Subcutaneous adipose tissue (tissue), 4 donors: ENCODE data around the gene PTPRN2. TPM values are rescaled to one million over a fixed set of nuclear protein-coding genes. Genes with fewer than 3 reads are reported as not detected.

Experiments
- total RNA-seq, 4 donors: library from RNA; depleted of rRNA; stranded (reverse); fragments of >200 nt; gene quantifications; one replicate each; pipeline ENCODE4 v1.1.0, GENCODE V29; 2016
- TF ChIP-seq, protein P1 (sequence below): fragments of 450-650 bp; IDR thresholded peaks from one replicate; pipeline ENCODE4 v1.5.1; 2016; ENCODE audit warnings: low read depth, mild to moderate bottlenecking, control low read depth, antibody characterized with exemption, moderate library complexity

The PTPRN2 gene
- total RNA-seq, 4 donors from 2014 or later: 2.0 to 4.6 (median 3.7) TPM

DNA sequence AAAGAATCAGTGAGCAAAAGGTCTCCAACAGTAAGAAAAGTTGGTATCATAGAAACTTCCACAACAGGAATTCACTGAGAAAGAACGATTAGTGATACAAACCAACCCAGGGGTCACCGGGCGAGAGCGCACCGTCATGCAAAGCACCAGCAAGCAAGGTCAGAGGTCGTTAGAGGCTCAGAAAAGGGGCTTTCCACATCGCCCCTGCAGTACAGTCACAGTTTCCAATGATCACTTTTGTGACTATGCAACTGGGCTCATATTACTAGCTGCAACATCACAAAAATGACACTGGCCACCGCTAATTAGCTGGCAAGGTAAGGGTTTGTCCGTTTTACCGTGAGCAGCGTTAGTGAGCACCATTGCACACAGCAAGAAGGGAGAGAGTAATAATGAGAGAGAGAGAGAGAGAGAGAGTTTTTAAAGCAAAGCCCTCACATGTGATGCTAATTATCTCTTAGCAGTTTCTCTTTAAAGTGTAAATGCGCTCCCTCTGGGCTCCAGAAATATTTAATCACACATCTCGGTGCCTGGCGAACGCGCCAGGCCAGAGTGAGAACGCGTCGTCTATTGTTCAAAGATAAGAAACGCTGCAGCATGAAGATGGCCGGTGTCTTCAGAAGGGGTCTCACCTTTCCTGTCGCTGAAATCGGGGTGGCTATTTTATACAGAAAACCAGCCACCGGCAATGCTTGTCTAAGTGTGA is 1013.4 kb downstream of the PTPRN2 start:
- TF ChIP-seq, protein P1, sequence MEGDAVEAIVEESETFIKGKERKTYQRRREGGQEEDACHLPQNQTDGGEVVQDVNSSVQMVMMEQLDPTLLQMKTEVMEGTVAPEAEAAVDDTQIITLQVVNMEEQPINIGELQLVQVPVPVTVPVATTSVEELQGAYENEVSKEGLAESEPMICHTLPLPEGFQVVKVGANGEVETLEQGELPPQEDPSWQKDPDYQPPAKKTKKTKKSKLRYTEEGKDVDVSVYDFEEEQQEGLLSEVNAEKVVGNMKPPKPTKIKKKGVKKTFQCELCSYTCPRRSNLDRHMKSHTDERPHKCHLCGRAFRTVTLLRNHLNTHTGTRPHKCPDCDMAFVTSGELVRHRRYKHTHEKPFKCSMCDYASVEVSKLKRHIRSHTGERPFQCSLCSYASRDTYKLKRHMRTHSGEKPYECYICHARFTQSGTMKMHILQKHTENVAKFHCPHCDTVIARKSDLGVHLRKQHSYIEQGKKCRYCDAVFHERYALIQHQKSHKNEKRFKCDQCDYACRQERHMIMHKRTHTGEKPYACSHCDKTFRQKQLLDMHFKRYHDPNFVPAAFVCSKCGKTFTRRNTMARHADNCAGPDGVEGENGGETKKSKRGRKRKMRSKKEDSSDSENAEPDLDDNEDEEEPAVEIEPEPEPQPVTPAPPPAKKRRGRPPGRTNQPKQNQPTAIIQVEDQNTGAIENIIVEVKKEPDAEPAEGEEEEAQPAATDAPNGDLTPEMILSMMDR: no peak

- TF ChIP-seq, protein P1: no peak
These were observed 1014.4 kb downstream of the PTPRN2 start for GRCh38 chr7:157573244-157573643.

DNA sequence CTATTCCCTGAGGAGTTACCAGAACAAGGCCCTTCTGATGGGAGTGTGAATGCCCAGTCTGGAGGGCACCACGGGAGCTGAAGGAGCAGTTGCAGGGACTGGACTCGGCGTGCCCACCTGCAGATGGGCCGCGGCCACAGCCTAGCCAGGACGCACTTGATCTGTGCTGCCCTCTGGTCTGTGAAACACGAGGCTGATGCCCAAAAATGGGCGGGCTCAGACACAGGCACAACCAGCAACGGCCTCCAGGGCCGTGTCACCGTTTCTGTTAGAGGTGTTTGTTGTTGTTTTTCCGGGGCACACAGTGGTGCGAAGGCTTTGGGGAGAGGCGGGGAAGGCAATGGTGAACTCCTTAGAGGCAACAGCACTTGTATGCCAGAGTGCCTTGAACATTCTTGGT is 1015.0 kb downstream of the PTPRN2 start:
- TF ChIP-seq, protein P1: no peak

- TF ChIP-seq, protein P1: no peak
These were observed 1017.0 kb downstream of the PTPRN2 start for GRCh38 chr7:157570531-157571200.

- TF ChIP-seq, protein P1: no peak
These were observed 1017.7 kb downstream of the PTPRN2 start for GRCh38 chr7:157569967-157570366.

GRCh38 chr7:157568770-157569584 is 1018.6 kb downstream of the PTPRN2 start:
- TF ChIP-seq, protein P1: no peak

- TF ChIP-seq, protein P1: no peak
These were observed 1019.4 kb downstream of the PTPRN2 start for GRCh38 chr7:157568106-157568769.
